ENCODE data around the gene PEX5L.

Gene PEX5L

DNA sequence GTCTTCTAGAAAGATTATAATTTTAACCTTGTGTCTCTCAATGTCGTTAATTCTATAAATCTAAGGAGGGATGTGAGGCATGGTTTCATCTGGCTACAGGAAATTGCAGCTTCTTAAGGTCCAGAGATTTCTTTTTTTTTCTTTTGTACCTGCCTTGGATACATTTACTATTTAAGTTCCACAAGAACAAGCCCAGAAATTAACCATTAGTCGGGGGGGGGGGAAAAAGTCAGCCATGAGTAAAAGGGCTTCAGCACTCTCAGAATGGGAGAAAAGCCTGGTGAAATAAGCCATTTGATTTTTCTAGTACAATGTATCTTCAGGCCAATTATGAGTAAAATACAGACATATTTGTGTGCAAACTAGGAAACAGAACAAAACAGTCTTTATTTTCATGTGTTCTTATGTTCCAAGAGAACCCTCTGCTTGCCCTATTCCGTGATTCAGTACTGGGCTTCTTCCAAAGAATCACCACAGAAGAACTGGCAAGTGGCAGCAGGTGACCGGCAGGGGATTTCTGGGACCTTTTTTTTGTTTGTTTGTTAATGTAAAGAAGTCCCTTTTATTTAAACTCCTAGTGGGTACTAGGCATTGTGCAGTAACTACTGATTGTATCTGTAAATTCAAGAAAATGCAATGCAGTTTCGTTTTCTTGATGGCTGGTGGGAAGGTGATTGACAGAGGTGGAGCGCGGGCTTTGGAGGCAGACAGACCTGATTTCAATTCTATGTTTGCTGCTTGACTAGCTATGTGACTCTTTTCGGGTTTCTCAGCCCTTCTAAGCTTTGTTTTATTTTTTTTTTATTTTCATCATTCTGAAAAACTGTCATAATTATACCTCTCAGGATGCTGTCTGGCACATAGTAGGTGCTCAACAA is 82.5 kb downstream of the PEX5L start:
- TF ChIP-seq POLR2AphosphoS5 (IDR thresholded peaks at IDR 0.05; ENCODE audit: low read depth, low read length), result no peak
- no peak for TF ChIP-seq POLR2A (IDR thresholded peaks at IDR 0.05; ENCODE audit: low read depth, low read length)
- no peak for TF ChIP-seq TAF1 (IDR thresholded peaks at IDR 0.05; ENCODE audit: borderline replicate concordance, low read depth, low read length)
- no peak for DNase-seq (ENCODE audit: insufficient read length)
- FAIRE-seq, result no peak

DNA sequence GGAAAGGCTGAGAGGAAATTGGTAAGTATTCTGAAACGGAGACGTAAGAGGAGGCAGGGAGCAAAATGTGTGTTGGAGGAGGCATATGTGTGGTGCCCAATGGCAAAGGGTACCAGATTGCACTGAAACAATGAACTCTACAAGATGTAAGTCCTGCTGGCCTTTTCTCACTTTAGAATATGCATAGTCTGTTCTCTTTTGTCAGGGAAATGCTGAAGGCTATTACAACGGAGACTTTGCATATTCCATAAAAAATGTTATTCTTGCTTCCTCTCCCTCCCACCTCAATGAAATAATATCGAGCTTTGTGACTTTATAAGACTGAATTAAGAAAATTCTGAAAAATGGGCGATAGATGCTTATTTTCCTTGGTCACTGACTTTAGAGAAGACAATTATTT is 85.9 kb downstream of the PEX5L start:
- no peak for FAIRE-seq
- no peak for DNase-seq (ENCODE audit: insufficient read length)
- no peak for TF ChIP-seq POLR2A (IDR thresholded peaks at IDR 0.05; ENCODE audit: low read depth, low read length)
- no peak for TF ChIP-seq TAF1 (IDR thresholded peaks at IDR 0.05; ENCODE audit: borderline replicate concordance, low read depth, low read length)
- no peak for TF ChIP-seq POLR2AphosphoS5 (IDR thresholded peaks at IDR 0.05; ENCODE audit: low read depth, low read length)

- FAIRE-seq, result no peak
- TF ChIP-seq POLR2A (IDR thresholded peaks at IDR 0.05; ENCODE audit: low read depth, low read length), result no peak
- no peak for TF ChIP-seq POLR2AphosphoS5 (IDR thresholded peaks at IDR 0.05; ENCODE audit: low read depth, low read length)
- TF ChIP-seq TAF1 (IDR thresholded peaks at IDR 0.05; ENCODE audit: borderline replicate concordance, low read depth, low read length), result no peak
- no peak for DNase-seq (ENCODE audit: insufficient read length)
These were observed 86.9 kb downstream of the PEX5L start for GRCh38 chr3:179949869-179950268.

GRCh38 chr3:179949412-179949811 is 87.3 kb downstream of the PEX5L start:
- DNase-seq (ENCODE audit: insufficient read length) (no peak), FAIRE-seq (no peak)

GRCh38 chr3:179948740-179949139 is 88.0 kb downstream of the PEX5L start:
- FAIRE-seq, result no peak
- no peak for DNase-seq (ENCODE audit: insufficient read length)
- TF ChIP-seq POLR2AphosphoS5 (IDR thresholded peaks at IDR 0.05; ENCODE audit: low read depth, low read length) (no peak), POLR2A (IDR thresholded peaks at IDR 0.05; ENCODE audit: low read depth, low read length) (no peak), TAF1 (IDR thresholded peaks at IDR 0.05; ENCODE audit: borderline replicate concordance, low read depth, low read length) (no peak)

More at GRCh38 chr3:179949412-179949811, 87.3 kb downstream of the PEX5L start:
- TF ChIP-seq POLR2A (IDR thresholded peaks at IDR 0.05; ENCODE audit: low read depth, low read length) (no peak), TAF1 (IDR thresholded peaks at IDR 0.05; ENCODE audit: borderline replicate concordance, low read depth, low read length) (no peak), POLR2AphosphoS5 (IDR thresholded peaks at IDR 0.05; ENCODE audit: low read depth, low read length) (no peak)

DNA sequence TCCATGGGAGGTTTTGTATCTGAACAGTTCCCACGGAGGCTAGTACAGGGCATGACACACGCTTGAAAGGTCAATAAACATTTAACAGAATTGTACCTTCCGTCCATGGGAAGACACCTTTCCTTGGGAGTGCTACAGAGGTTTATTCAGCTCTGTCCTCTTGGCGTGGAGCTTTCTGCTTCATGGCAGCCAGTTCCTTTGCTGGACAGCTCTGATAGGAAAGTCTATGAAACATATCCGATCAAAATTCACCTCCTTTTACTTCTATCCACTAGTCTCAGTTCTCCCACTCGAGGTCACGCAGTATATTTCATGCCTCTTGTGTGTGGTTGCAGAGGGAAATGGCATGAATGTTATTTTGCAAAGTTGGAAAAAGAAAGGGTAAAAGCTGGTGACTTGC is 91.2 kb downstream of the PEX5L start:
- DNase-seq (ENCODE audit: insufficient read length) (no peak), FAIRE-seq (no peak)
- no peak for TF ChIP-seq TAF1 (IDR thresholded peaks at IDR 0.05; ENCODE audit: borderline replicate concordance, low read depth, low read length)
- no peak for TF ChIP-seq POLR2A (IDR thresholded peaks at IDR 0.05; ENCODE audit: low read depth, low read length)
- no peak for TF ChIP-seq POLR2AphosphoS5 (IDR thresholded peaks at IDR 0.05; ENCODE audit: low read depth, low read length)

- no peak for FAIRE-seq
- no peak for TF ChIP-seq TAF1 (IDR thresholded peaks at IDR 0.05; ENCODE audit: borderline replicate concordance, low read depth, low read length)
- no peak for TF ChIP-seq POLR2AphosphoS5 (IDR thresholded peaks at IDR 0.05; ENCODE audit: low read depth, low read length)
- no peak for TF ChIP-seq POLR2A (IDR thresholded peaks at IDR 0.05; ENCODE audit: low read depth, low read length)
- no peak for DNase-seq (ENCODE audit: insufficient read length)
These were observed 93.4 kb downstream of the PEX5L start for GRCh38 chr3:179943117-179943880.

DNA sequence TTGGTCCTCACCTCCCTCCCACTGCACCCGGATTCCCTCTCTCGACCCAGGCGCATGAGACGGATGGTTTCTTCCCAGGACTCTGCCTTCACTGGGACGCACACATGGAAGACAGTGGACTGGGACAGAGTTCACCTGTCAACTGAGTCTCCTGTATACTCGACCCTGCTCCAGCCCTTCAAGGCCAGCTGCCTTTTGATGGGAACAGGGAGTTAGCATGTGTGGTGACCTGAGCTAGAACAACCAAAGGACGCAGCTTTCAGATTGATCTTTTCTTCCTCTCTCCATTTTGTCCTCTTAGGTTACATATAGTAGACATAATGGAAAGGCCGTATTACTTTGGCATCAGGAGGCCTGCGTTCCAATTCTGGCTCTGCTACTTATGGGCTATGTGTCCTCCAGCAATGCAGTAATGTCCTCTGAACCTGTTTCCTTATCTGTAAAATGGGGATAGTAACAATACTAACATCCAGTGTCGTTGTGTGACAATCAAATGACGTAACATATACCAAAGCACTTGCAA is 94.1 kb downstream of the PEX5L start:
- TF ChIP-seq TAF1 (IDR thresholded peaks at IDR 0.05; ENCODE audit: borderline replicate concordance, low read depth, low read length), result no peak
- FAIRE-seq, result no peak
- DNase-seq (ENCODE audit: insufficient read length), result no peak

DNA sequence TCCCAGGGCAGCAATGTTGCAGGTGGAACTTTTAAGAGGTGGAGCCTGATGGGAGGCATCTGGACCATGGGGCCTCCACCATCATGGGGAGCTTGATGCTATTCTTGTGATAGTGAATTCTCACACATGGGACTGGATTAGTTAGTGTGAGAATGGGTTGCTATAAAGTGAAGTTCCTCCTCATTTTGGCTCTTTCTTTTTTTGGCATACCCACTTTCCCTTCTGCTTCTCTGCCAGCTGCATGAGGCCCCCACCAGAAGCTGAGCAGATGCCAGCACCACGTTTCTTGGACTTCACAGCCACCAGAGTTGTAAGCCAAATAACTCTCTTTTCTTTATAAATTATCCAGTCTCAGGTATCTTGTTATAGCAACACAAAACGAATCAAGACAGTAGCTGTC is 101.0 kb downstream of the PEX5L start:
- DNase-seq (ENCODE audit: insufficient read length), result no peak
- no peak for FAIRE-seq
- TF ChIP-seq POLR2A (IDR thresholded peaks at IDR 0.05; ENCODE audit: low read depth, low read length) (no peak), POLR2AphosphoS5 (IDR thresholded peaks at IDR 0.05; ENCODE audit: low read depth, low read length) (no peak), TAF1 (IDR thresholded peaks at IDR 0.05; ENCODE audit: borderline replicate concordance, low read depth, low read length) (no peak)

GRCh38 chr3:179933914-179934313 is 102.8 kb downstream of the PEX5L start:
- TF ChIP-seq POLR2AphosphoS5 (IDR thresholded peaks at IDR 0.05; ENCODE audit: low read depth, low read length) (no peak), POLR2A (IDR thresholded peaks at IDR 0.05; ENCODE audit: low read depth, low read length) (no peak), TAF1 (IDR thresholded peaks at IDR 0.05; ENCODE audit: borderline replicate concordance, low read depth, low read length) (no peak)
- FAIRE-seq (no peak), DNase-seq (ENCODE audit: insufficient read length) (no peak)

DNA sequence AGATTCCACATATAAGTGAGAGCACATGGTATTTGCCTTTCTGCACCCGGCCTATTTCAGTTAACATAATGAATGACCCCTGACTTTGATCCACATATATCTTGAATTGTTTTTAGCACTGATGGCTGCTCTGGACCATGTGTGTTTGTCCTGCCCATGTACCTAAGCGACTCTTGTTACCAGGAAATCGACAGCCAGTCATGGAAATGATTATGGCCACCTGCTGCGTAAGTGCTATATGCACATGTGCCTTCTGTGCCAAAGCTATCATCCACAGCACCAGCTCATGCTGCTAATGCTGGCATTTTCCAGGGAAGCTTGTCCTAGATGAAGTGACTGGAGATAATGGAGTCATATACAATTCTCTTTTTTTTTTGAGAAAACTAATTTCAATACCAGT is 103.7 kb downstream of the PEX5L start:
- TF ChIP-seq TAF1 (IDR thresholded peaks at IDR 0.05; ENCODE audit: borderline replicate concordance, low read depth, low read length) (no peak), POLR2AphosphoS5 (IDR thresholded peaks at IDR 0.05; ENCODE audit: low read depth, low read length) (no peak), POLR2A (IDR thresholded peaks at IDR 0.05; ENCODE audit: low read depth, low read length) (no peak)
- FAIRE-seq, result no peak
- DNase-seq (ENCODE audit: insufficient read length), result no peak
